Gastrocnemius medialis (tissue), 4 donors: ENCODE measurements around the gene RNASET2. TPM values are rescaled to one million over a fixed set of nuclear protein-coding genes. Genes with fewer than 3 reads are reported as not detected.
"Not testable (repeated sequence)": the region's sequence is repeated elsewhere in the genome, so short reads cannot be mapped to it uniquely, and the experiment has no call there.

Experiments
- ATAC-seq, 2 donors: fragments of 150-250 bp; one replicate each; pipeline ENCODE4 v1.9.1; 2016
- DNase-seq, 2 donors: peaks; one replicate each; pipeline ENCODE4 v3.0.0-alpha.2; 2019
- H3K27ac ChIP-seq, 4 donors: fragments of 200-600 bp; sonication (generic); 1 replicate in 1 of 4; 2 replicates in 3 of 4; pipeline ENCODE4 v1.5.1; 2016 to 2018; ENCODE audit warnings: mild to moderate bottlenecking in 2 of 4, moderate library complexity in 1 of 4
- H3K27me3 ChIP-seq, 3 donors: fragments of 200-600 bp; sonication (generic) in 2 of 3; 1 replicate in 1 of 3; 2 replicates in 2 of 3; pipeline versions ENCODE4 v1.5.1 to v1.6.0; 2016 to 2019; ENCODE audit warnings: mild to moderate bottlenecking in 1 of 3, moderate library complexity in 1 of 3
- H3K36me3 ChIP-seq, 2 donors: fragments of 200-600 bp; sonication (generic) in 1 of 2; one replicate each; pipeline ENCODE4 v1.5.1; 2017 to 2018
- H3K4me1 ChIP-seq, 2 donors: fragments of 200-600 bp; sonication (generic) in 1 of 2; one replicate each; pipeline ENCODE4 v1.5.1; 2016 to 2017; ENCODE audit warnings: mild to moderate bottlenecking in 2 of 2
- H3K4me3 ChIP-seq, 4 donors: fragments of 200-600 bp; sonication (generic) in 3 of 4; 1 replicate in 1 of 4; 2 replicates in 3 of 4; pipeline ENCODE4 v1.5.1; 2016 to 2019; ENCODE audit warnings: mild to moderate bottlenecking in 2 of 4
- H3K9me3 ChIP-seq, 3 donors: fragments of 200-600 bp; sonication (generic) in 2 of 3; 1 replicate in 1 of 3; 2 replicates in 2 of 3; pipeline ENCODE4 v1.5.1; 2016 to 2019
- CTCF ChIP-seq, 5 experiments: fragments of 450-650 bp in 3 of 5; fragments of 200-600 bp in 2 of 5; sonication (generic) in 2 of 5; IDR thresholded peaks in 4 of 5; conservative IDR thresholded peaks in 1 of 5; 1 replicate in 4 of 5; 2 replicates in 1 of 5; pipeline ENCODE4 v1.5.1; 2016 to 2019; ENCODE audit warnings: antibody characterized with exemption in 5 of 5, mild to moderate bottlenecking in 3 of 5, moderate library complexity in 3 of 5
- POLR2A ChIP-seq, 2 donors: fragments of 450-650 bp; IDR thresholded peaks; one replicate each; pipeline ENCODE4 v1.6.1; 2017; ENCODE audit warnings: antibody characterized with exemption in 2 of 2, mild to moderate bottlenecking in 2 of 2, moderate library complexity in 2 of 2
- in situ Hi-C, 4 donors: fragments of 200-750 bp; cut with MboI; loops; one replicate each; pipeline versions ENCODE4 v1.15.0 to v1.8.0; 2017; ENCODE audit warnings: low sequenced_read_pairs in 4 of 4
- intact Hi-C: fragments of 100-400 bp; cut with DNase I; formaldehyde crosslinking; loops from one replicate; pipeline ENCODE4 v1.15.1; 2023; ENCODE audit warnings: low total_unique reads
- total RNA-seq, 4 donors: library from RNA; depleted of rRNA; stranded (reverse); fragments of >200 nt; gene quantifications; one replicate each; pipeline versions ENCODE4 v1.1.0 to v1.2.3, GENCODE V29; 2016

Gene RNASET2
- total RNA-seq, 4 donors from 2014 or later: 4.9 to 9.6 (median 6.5) TPM

- peak in 1 of 2 donors; percentile 43 for DNase-seq
- H3K4me3 ChIP-seq: peak overlapping the region in 3 of 4 donors; percentile 29 to 34 (median 32)
- H3K27me3 ChIP-seq, H3K9me3 ChIP-seq, ATAC-seq, H3K36me3 ChIP-seq, in situ Hi-C loops: not testable (repeated sequence)
- peak; percentile 35 to 61 (median 52) for TF ChIP-seq CTCF (IDR thresholded peaks at IDR 0.05 in 4 of 5, conservative IDR thresholded peaks at IDR 0.05 in 1 of 5)
- H3K4me1 ChIP-seq: peaks cover 0 to 11% of the 10 kb centered on the region in 2 donors
- intact Hi-C loops: loop anchor here (10.0 kb wide), 1 partner anchor 166 kb away; no protein-coding TSS in a partner anchor
- H3K27ac ChIP-seq: peak overlapping the region; percentile 53 to 66 (median 61)
These were observed 5.3 kb downstream of the RNASET2 start for GRCh38 chr6:166950892-166951669.

DNA sequence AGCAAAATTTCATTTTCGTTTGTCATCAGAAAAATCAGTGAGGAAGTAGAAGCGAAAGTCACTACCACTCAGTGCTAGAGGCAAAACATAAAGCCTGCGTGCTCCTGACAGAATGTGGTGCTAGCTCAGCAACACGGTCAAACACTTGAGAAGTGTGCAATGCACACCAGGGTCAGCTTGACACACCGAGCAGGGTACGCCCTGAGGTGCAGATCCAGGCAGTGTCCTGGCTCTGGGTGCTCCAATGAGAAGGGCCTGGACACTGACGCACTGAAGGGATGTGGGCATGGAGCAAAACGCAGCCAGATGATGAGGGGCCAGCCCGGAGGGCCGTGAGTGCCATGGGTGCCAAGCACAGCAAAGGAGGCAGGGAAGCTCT is 5.9 kb downstream of the RNASET2 start:
- no peak for DNase-seq
- Histone ChIP-seq H3K4me3 (no peak overlapping the region), H3K4me1 (peaks cover 0 to 5% of the 10 kb centered on the region in 2 donors), H3K36me3 (peaks cover 0 to 7% of the 10 kb centered on the region in 2 donors), H3K27ac (peak overlapping the region; percentile 53 to 66 (median 61)), H3K27me3 (no peaks in the 10 kb centered on the region), H3K9me3 (no peaks in the 10 kb centered on the region)
- no peak for TF ChIP-seq CTCF (IDR thresholded peaks at IDR 0.05 in 4 of 5, conservative IDR thresholded peaks at IDR 0.05 in 1 of 5)
- no peak for TF ChIP-seq POLR2A (IDR thresholded peaks at IDR 0.05)
- intact Hi-C loops: loop anchor here (10.0 kb wide), 1 partner anchor 166 kb away; no protein-coding TSS in a partner anchor
- in situ Hi-C loops: no loop called here
- no peak for ATAC-seq

GRCh38 chr6:166949528-166950442 is 6.6 kb downstream of the RNASET2 start:
- Histone ChIP-seq H3K36me3 (peaks cover 0 to 7% of the 10 kb centered on the region in 2 donors), H3K9me3 (no peaks in the 10 kb centered on the region), H3K4me1 (no peaks in the 10 kb centered on the region), H3K4me3 (no peak overlapping the region), H3K27me3 (no peaks in the 10 kb centered on the region), H3K27ac (peak overlapping the region in 1 of 4 donors; percentile 26)
- DNase-seq (no peak), ATAC-seq (no peak)
- TF ChIP-seq POLR2A (IDR thresholded peaks at IDR 0.05) (no peak), CTCF (IDR thresholded peaks at IDR 0.05 in 4 of 5, conservative IDR thresholded peaks at IDR 0.05 in 1 of 5) (no peak)
- in situ Hi-C loops: no loop called here
- intact Hi-C loops: loop anchor here (10.0 kb wide), 1 partner anchor 165 kb away; no protein-coding TSS in a partner anchor

- ATAC-seq, H3K4me1 ChIP-seq, H3K36me3 ChIP-seq, DNase-seq, in situ Hi-C loops, H3K9me3 ChIP-seq, H3K27me3 ChIP-seq, H3K27ac ChIP-seq, intact Hi-C loops, H3K4me3 ChIP-seq: not testable (repeated sequence)
These were observed 7.6 kb downstream of the RNASET2 start for GRCh38 chr6:166948724-166949123.

DNA sequence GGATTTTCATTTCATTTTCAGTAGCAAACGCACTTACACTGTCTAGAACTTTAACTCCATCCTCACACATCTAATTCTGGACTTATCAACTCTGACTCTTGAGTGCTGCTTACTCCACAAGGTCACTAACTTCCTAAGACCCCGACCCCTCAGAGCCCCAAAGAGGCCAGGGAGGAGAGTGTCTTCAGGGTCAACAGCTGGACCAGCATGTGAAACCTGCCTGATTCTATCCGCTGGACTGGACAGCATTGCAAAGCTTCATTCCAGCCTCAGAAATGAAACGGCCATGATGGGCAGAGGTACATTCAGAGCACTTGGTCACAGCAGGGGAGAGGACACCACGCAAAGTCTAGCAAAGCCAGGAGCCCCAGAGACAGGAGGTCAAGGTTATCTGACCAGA is 9.1 kb downstream of the RNASET2 start:
- Histone ChIP-seq H3K27ac (no peak overlapping the region), H3K36me3 (peaks cover 0 to 7% of the 10 kb centered on the region in 2 donors), H3K4me1 (no peaks in the 10 kb centered on the region), H3K4me3 (no peak overlapping the region), H3K27me3 (no peaks in the 10 kb centered on the region), H3K9me3 (no peaks in the 10 kb centered on the region)
- TF ChIP-seq CTCF (IDR thresholded peaks at IDR 0.05 in 4 of 5, conservative IDR thresholded peaks at IDR 0.05 in 1 of 5) (no peak), POLR2A (IDR thresholded peaks at IDR 0.05) (no peak)
- no peak for ATAC-seq
- DNase-seq: no peak
- intact Hi-C loops: no loop called here
- in situ Hi-C loops: no loop called here
